H9 (cell line): Measurements from ENCODE around the gene NVL. TPM values are rescaled to one million over a fixed set of nuclear protein-coding genes. Genes with fewer than 3 reads are reported as not detected.

Experiments used
- DNase-seq: peaks from one replicate; pipeline ENCODE4 v3.0.0-alpha.2; 2017
- H2AFZ ChIP-seq: one replicate; pipeline ENCODE4 v1.6.1; 2013; ENCODE audit warnings: mild to moderate bottlenecking, low read length, control low read depth, moderate library complexity
- H2AK5ac ChIP-seq: 2 replicates; pipeline ENCODE4 v1.6.1; 2013; ENCODE audit warnings: low read length, control low read depth, mixed read lengths; ENCODE audit not compliant: insufficient read length
- H2BK120ac ChIP-seq: one replicate; pipeline ENCODE4 v1.6.1; 2013; ENCODE audit warnings: low read depth, mild to moderate bottlenecking, low read length, control low read depth, inconsistent platforms; ENCODE audit not compliant: poor library complexity, severe bottlenecking
- H2BK12ac ChIP-seq: 2 replicates; pipeline ENCODE4 v1.6.1; 2013; ENCODE audit warnings: low read length, control low read depth, mixed read lengths, low read depth; ENCODE audit not compliant: insufficient read length
- H2BK15ac ChIP-seq: 2 replicates; pipeline ENCODE4 v1.6.1; 2013; ENCODE audit warnings: low read depth, low read length, control low read depth
- H2BK20ac ChIP-seq: one replicate; pipeline ENCODE4 v1.6.1; 2013; ENCODE audit warnings: low read depth, mild to moderate bottlenecking, low read length, control low read depth, inconsistent platforms; ENCODE audit not compliant: poor library complexity, severe bottlenecking
- H2BK5ac ChIP-seq: 2 replicates; pipeline ENCODE4 v1.6.1; 2013; ENCODE audit warnings: low read length, control low read depth, mixed read lengths; ENCODE audit not compliant: insufficient read length
- H3K14ac ChIP-seq: 2 replicates; pipeline ENCODE4 v1.6.1; 2013; ENCODE audit warnings: low read length, control low read depth; ENCODE audit not compliant: insufficient read depth
- H3K18ac ChIP-seq: 2 replicates; pipeline ENCODE4 v1.6.1; 2013; ENCODE audit warnings: low read depth, mild to moderate bottlenecking, mixed read lengths, low read length, control low read depth; ENCODE audit not compliant: insufficient read length
- H3K23ac ChIP-seq: 2 replicates; pipeline ENCODE4 v1.6.1; 2013; ENCODE audit warnings: low read length, control low read depth, mixed read lengths, low read depth; ENCODE audit not compliant: insufficient read length
- H3K23me2 ChIP-seq: 2 replicates; pipeline ENCODE4 v1.6.1; 2013; ENCODE audit warnings: low read depth, mild to moderate bottlenecking, mixed read lengths, low read length, control low read depth; ENCODE audit not compliant: insufficient read length, poor library complexity, severe bottlenecking
- H3K27ac ChIP-seq: 2 replicates; pipeline ENCODE4 v1.5.1; 2013; ENCODE audit warnings: low read length, control low read depth, mixed read lengths, low read depth; ENCODE audit not compliant: insufficient read length
- H3K27me3 ChIP-seq: 2 replicates; pipeline ENCODE4 v1.6.1; 2013; ENCODE audit warnings: low read length, control low read depth, inconsistent platforms; ENCODE audit not compliant: insufficient read depth
- H3K4ac ChIP-seq: 2 replicates; pipeline ENCODE4 v1.6.1; 2013; ENCODE audit warnings: low read depth, mild to moderate bottlenecking, control low read depth, inconsistent platforms, low read length, moderate library complexity
- H3K4me1 ChIP-seq: 2 replicates; pipeline ENCODE4 v1.6.1; 2013; ENCODE audit warnings: low read length, control low read depth, inconsistent platforms; ENCODE audit not compliant: insufficient read depth
- H3K4me2 ChIP-seq: 2 replicates; pipeline ENCODE4 v1.6.1; 2013; ENCODE audit warnings: low read length, control low read depth, mixed read lengths; ENCODE audit not compliant: insufficient read length, insufficient read depth
- H3K56ac ChIP-seq: 2 replicates; pipeline ENCODE4 v1.6.1; 2013; ENCODE audit warnings: low read depth, mild to moderate bottlenecking, mixed read lengths, low read length, control low read depth; ENCODE audit not compliant: insufficient read length
- H3K79me1 ChIP-seq: 2 replicates; pipeline ENCODE4 v1.6.1; 2013; ENCODE audit warnings: low read depth, mild to moderate bottlenecking, moderate library complexity, low read length, control low read depth, inconsistent platforms; ENCODE audit not compliant: insufficient read depth, poor library complexity, severe bottlenecking
- H3K79me2 ChIP-seq: 2 replicates; pipeline ENCODE4 v1.6.1; 2013; ENCODE audit warnings: low read length, control low read depth, inconsistent platforms; ENCODE audit not compliant: insufficient read depth
- H3K9ac ChIP-seq: 2 replicates; pipeline ENCODE4 v1.6.1; 2013; ENCODE audit warnings: low read length, control low read depth, mixed read lengths; ENCODE audit not compliant: insufficient read length; ENCODE audit errors: extremely low read depth
- H3K9me3 ChIP-seq: one replicate; pipeline ENCODE4 v1.6.1; 2013; ENCODE audit warnings: low read depth, low read length, inconsistent platforms; ENCODE audit not compliant: control insufficient read depth
- H3T11ph ChIP-seq: one replicate; pipeline ENCODE4 v1.6.1; 2013; ENCODE audit warnings: mild to moderate bottlenecking, low read length, control low read depth, inconsistent platforms
- H4K20me1 ChIP-seq: one replicate; pipeline ENCODE4 v1.6.1; 2013; ENCODE audit not compliant: control insufficient read depth, insufficient read length, insufficient read depth
- H4K5ac ChIP-seq: 2 replicates; pipeline ENCODE4 v1.6.1; 2013; ENCODE audit warnings: low read depth, mild to moderate bottlenecking, mixed read lengths, low read length, control low read depth; ENCODE audit not compliant: insufficient read length
- H4K8ac ChIP-seq: replicated peaks from 2 replicates; pipeline ENCODE4 v1.6.1; 2013; ENCODE audit warnings: low read length, control low read depth, mixed read lengths, low read depth; ENCODE audit not compliant: insufficient read length
- H4K91ac ChIP-seq: 2 replicates; pipeline ENCODE4 v1.6.1; 2013; ENCODE audit warnings: low read depth, mild to moderate bottlenecking, moderate library complexity, mixed read lengths, low read length, control low read depth; ENCODE audit not compliant: insufficient read length
- H3K27ac Mint-ChIP-seq, 3 experiments: 2 replicates in 2 of 3; 3 replicates in 1 of 3; pipeline ENCODE4 v1.8.0; 2020 to 2021; ENCODE audit warnings: mixed read lengths in 3 of 3, mild to moderate bottlenecking in 1 of 3, moderate library complexity in 1 of 3
- H3K27me3 Mint-ChIP-seq: 2 replicates; pipeline ENCODE4 v1.8.0; 2021; ENCODE audit warnings: low read depth, mild to moderate bottlenecking, moderate library complexity, mixed read lengths
- H3K36me3 Mint-ChIP-seq, 3 experiments: 2 replicates in 2 of 3; 3 replicates in 1 of 3; pipeline ENCODE4 v1.8.0; 2020 to 2021; ENCODE audit warnings: low read depth in 3 of 3, mixed read lengths in 3 of 3; ENCODE audit not compliant: insufficient read depth in 1 of 3
- H3K4me1 Mint-ChIP-seq, 2 experiments: 2 replicates each; pipeline ENCODE4 v1.8.0; 2020; ENCODE audit warnings: mixed read lengths in 2 of 2
- H3K4me3 Mint-ChIP-seq, 2 experiments: 2 replicates in 1 of 2; 3 replicates in 1 of 2; pipeline ENCODE4 v1.8.0; 2020 to 2021; ENCODE audit warnings: mild to moderate bottlenecking in 2 of 2, mixed read lengths in 2 of 2, moderate library complexity in 1 of 2
- H3K9me3 Mint-ChIP-seq, 2 experiments: 2 replicates in 1 of 2; 3 replicates in 1 of 2; pipeline ENCODE4 v1.8.0; 2020; ENCODE audit warnings: mild to moderate bottlenecking in 2 of 2, mixed read lengths in 2 of 2, moderate library complexity in 1 of 2
- CTCF ChIP-seq: fragments of 200-600 bp; sonication (generic); conservative IDR thresholded peaks from 3 replicates; pipeline ENCODE4 v1.8.0; 2021; ENCODE audit warnings: antibody characterized with exemption, mild to moderate bottlenecking
- WGBS: extraction: QIAGEN DNeasy Blood & Tissue Kit; methylation state at CpG from one replicate; pipeline ENCODE4 v1.1.7; 2013; ENCODE audit warnings: missing lambda C conversion rate, low lambda C conversion rate, mixed read lengths; ENCODE audit not compliant: insufficient read length; ENCODE audit errors: extremely low coverage; 5-methylcytosine and 5-hydroxymethylcytosine counted together
- total RNA-seq: library from RNA; stranded (reverse); gene quantifications from 2 replicates; pipeline ENCODE4 v1.2.1, GENCODE V29; 2021

Gene NVL
- total RNA-seq, 1 experiment from 2014 or later = 66.9 TPM

GRCh38 chr1:224331824-224332223, 1.9 kb upstream of the NVL start:
- H3K27ac Mint-ChIP-seq = no peak overlapping the region
- H3K4ac ChIP-seq = no peak overlapping the region
- no peak overlapping the region for H3T11ph ChIP-seq

More at GRCh38 chr1:224331824-224332223, 1.9 kb upstream of the NVL start:
- Histone ChIP-seq H3K9me3 (no peaks in the 10 kb centered on the region), H3K23ac (no peak overlapping the region), H3K27ac (no peak overlapping the region), H3K9ac (no peak overlapping the region), H4K91ac (no peak overlapping the region), H3K79me2 (peaks cover 10% of the 10 kb centered on the region; the same call in 1 of the 2 replicates), H3K14ac (no peak overlapping the region), H4K8ac (no peak overlapping the region), H2BK120ac (no peak overlapping the region), H2BK12ac (no peak overlapping the region), H2BK20ac (no peak overlapping the region), H4K20me1 (no peaks in the 10 kb centered on the region), H4K5ac (no peak overlapping the region), H2BK15ac (no peak overlapping the region), H2AK5ac (no peak overlapping the region), H3K56ac (no peak overlapping the region), H3K27me3 (no peaks in the 10 kb centered on the region), H3K4me2 (no peak overlapping the region), H3K23me2 (peaks cover 9% of the 10 kb centered on the region), H2AFZ (no peak overlapping the region), H3K79me1 (peaks cover 6% of the 10 kb centered on the region), H3K4me1 (no peaks in the 10 kb centered on the region), H3K18ac (no peak overlapping the region), H2BK5ac (no peak overlapping the region)
- peaks cover 0 to 6% (median 4%) of the 10 kb centered on the region in 3 experiments; a peak in 3 of 7 replicates for H3K36me3 Mint-ChIP-seq
- TF ChIP-seq CTCF = no peak
- no peaks in the 10 kb centered on the region for H3K27me3 Mint-ChIP-seq
- WGBS = no CpG with 5 or more reads among the region's 2 CpGs
- DNase-seq = no peak
- peaks cover 27 to 31% of the 10 kb centered on the region in 2 experiments for H3K4me1 Mint-ChIP-seq
- H3K9me3 Mint-ChIP-seq = no peaks in the 10 kb centered on the region
- no peak overlapping the region for H3K4me3 Mint-ChIP-seq
